WERI-Rb-1 (cell line): ENCODE measurements around the gene HECTD4.

Experiments
- DNase-seq: peaks from one replicate; pipeline ENCODE4 v3.0.0-alpha.2; 2020
- H3K27ac ChIP-seq: fragments of 250-450 bp; sonication (Bioruptor Pico); 2 replicates; pipeline ENCODE4 v1.5.1; 2020; ENCODE audit warnings: mild to moderate bottlenecking, moderate library complexity
- H3K27me3 ChIP-seq: fragments of 250-450 bp; sonication (Bioruptor Pico); 2 replicates; pipeline ENCODE4 v1.5.1; 2021; ENCODE audit warnings: mild to moderate bottlenecking, low read depth, moderate library complexity; ENCODE audit not compliant: insufficient read depth, severe bottlenecking
- H3K36me3 ChIP-seq: fragments of 250-450 bp; sonication (Bioruptor Pico); 2 replicates; pipeline ENCODE4 v1.5.1; 2020; ENCODE audit warnings: mild to moderate bottlenecking, moderate library complexity
- H3K4me3 ChIP-seq: 2 replicates; pipeline ENCODE4 v1.5.1; 2011; ENCODE audit warnings: low read depth, mild to moderate bottlenecking, control low read depth, low read length
- H3K9me3 ChIP-seq: fragments of 250-450 bp; sonication (Bioruptor Pico); 2 replicates; pipeline ENCODE4 v1.5.1; 2021; ENCODE audit warnings: mild to moderate bottlenecking, moderate library complexity; ENCODE audit not compliant: severe bottlenecking
- CTCF ChIP-seq: IDR thresholded peaks from 2 replicates; pipeline ENCODE4 v1.5.1; 2011; ENCODE audit warnings: low read depth, mild to moderate bottlenecking, control low read depth, inconsistent platforms, low read length

The HECTD4 gene

GRCh38 chr12:112180422-112180821, 201.8 kb downstream of the HECTD4 start:
- H3K27ac ChIP-seq: no peak overlapping the region
- no peaks in the 10 kb centered on the region for H3K9me3 ChIP-seq
- TF ChIP-seq CTCF: no peak
- H3K36me3 ChIP-seq: peaks cover 49% of the 10 kb centered on the region
- H3K27me3 ChIP-seq: no peaks in the 10 kb centered on the region
- DNase-seq: no peak
- no peak overlapping the region for H3K4me3 ChIP-seq

DNA sequence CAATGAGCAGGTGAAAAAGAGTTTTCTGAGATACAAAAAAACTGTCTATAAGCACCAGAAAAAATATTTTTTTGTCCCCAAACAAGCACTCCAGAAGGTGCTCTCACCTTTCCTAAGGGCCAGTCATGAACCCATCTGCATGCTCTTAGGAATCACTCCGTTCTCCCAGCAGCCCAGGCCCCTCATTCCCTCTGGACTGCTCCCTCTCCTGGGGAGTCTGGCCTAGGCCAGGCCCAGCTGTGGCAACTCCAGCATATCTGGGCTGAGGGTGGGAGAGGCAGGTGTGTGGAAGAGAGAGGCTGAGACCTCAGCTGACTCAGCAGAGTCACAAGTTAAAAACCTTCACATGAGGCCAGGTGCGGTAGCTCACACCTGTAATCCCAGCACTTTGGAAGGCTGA, 202.3 kb downstream of the HECTD4 start:
- Histone ChIP-seq H3K36me3 (peaks cover 52% of the 10 kb centered on the region), H3K4me3 (no peak overlapping the region), H3K27ac (no peak overlapping the region), H3K27me3 (no peaks in the 10 kb centered on the region), H3K9me3 (no peaks in the 10 kb centered on the region)
- TF ChIP-seq CTCF: 0 out of 2 replicates have a peak, but pooled peaks have one; percentile 2
- no peak for DNase-seq

DNA sequence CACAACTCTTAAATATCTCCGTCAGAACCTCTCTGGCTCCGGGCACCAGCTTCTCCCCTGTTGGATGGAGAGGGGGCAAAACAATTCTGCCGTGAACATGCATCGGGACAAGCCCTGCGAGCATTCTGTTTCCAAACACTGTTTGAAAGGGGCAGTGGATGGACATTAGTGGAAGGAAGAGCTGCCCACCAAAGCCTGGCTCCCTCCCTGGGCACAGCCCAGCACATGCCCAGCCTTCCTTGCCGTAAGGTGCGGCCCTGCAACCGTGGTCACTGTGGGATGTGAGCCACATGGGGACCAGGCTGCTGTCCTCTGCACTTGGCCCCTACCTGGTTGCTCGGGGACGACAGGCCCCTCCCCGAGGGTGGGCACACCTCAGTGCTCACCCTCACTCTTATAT, 202.9 kb downstream of the HECTD4 start:
- Histone ChIP-seq H3K9me3 (no peaks in the 10 kb centered on the region), H3K27ac (no peak overlapping the region), H3K27me3 (no peaks in the 10 kb centered on the region), H3K4me3 (no peak overlapping the region), H3K36me3 (peaks cover 50% of the 10 kb centered on the region)
- TF ChIP-seq CTCF: no peak
- DNase-seq: no peak

- TF ChIP-seq CTCF: no peak
- Histone ChIP-seq H3K27ac (no peak overlapping the region), H3K9me3 (no peaks in the 10 kb centered on the region), H3K36me3 (peaks cover 47% of the 10 kb centered on the region), H3K4me3 (no peak overlapping the region), H3K27me3 (no peaks in the 10 kb centered on the region)
- no peak for DNase-seq
Observed at GRCh38 chr12:112178796-112179195, 203.4 kb downstream of the HECTD4 start.

- no peak overlapping the region for H3K4me3 ChIP-seq
- peaks cover 45% of the 10 kb centered on the region for H3K36me3 ChIP-seq
- no peaks in the 10 kb centered on the region for H3K27me3 ChIP-seq
- TF ChIP-seq CTCF: no peak
- no peak for DNase-seq
- H3K9me3 ChIP-seq: no peaks in the 10 kb centered on the region
- no peak overlapping the region for H3K27ac ChIP-seq
Observed at GRCh38 chr12:112176321-112177010, 205.8 kb downstream of the HECTD4 start.
